HEK293T (cell line): ENCODE measurements around the gene HEYL.

Experiments
- CTCF ChIA-PET: fragments of 350-600 bp; formaldehyde crosslinking; extraction: SDS; loops from one replicate; lab custom pipeline; 2021; ENCODE audit warnings: antibody characterized with exemption, inconsistent platforms; lab: Yijun Ruan, JAX
- POLR2A ChIA-PET: fragments of 350-600 bp; formaldehyde crosslinking; extraction: SDS; loops from one replicate; lab custom pipeline; 2020; ENCODE audit warnings: antibody characterized with exemption, inconsistent platforms; lab: Yijun Ruan, JAX
- DNase-seq: peaks from one replicate; pipeline ENCODE4 v3.0.0; 2012; ENCODE audit warnings: mixed read lengths; ENCODE audit errors: extremely low spot score
- ARNT ChIP-seq: fragments of 450-650 bp; IDR thresholded peaks from 2 replicates; pipeline ENCODE4 v1.6.1; 2017; ENCODE audit warnings: mild to moderate bottlenecking
- BHLHE40 ChIP-seq: fragments of 450-650 bp; IDR thresholded peaks from 2 replicates; pipeline ENCODE4 v1.6.1; 2016; ENCODE audit warnings: mild to moderate bottlenecking, moderate library complexity, borderline replicate concordance
- CTBP1 ChIP-seq: fragments of 450-650 bp; IDR thresholded peaks from 2 replicates; pipeline ENCODE4 v1.6.1; 2016; ENCODE audit warnings: borderline replicate concordance
- ELF4 ChIP-seq: fragments of 450-650 bp; IDR thresholded peaks from 2 replicates; pipeline ENCODE4 v1.6.1; 2017; ENCODE audit warnings: antibody characterized with exemption
- FOXA1 ChIP-seq: fragments of 450-650 bp; IDR thresholded peaks from 2 replicates; pipeline ENCODE4 v1.6.1; 2016; ENCODE audit warnings: mild to moderate bottlenecking
- FOXK2 ChIP-seq: fragments of 450-650 bp; IDR thresholded peaks from 2 replicates; pipeline ENCODE4 v1.6.1; 2016; ENCODE audit warnings: mild to moderate bottlenecking
- FOXM1 ChIP-seq: fragments of 450-650 bp; IDR thresholded peaks from 2 replicates; pipeline ENCODE4 v1.6.1; 2017; ENCODE audit warnings: mild to moderate bottlenecking, borderline replicate concordance
- HDGF ChIP-seq: fragments of 450-650 bp; IDR thresholded peaks from 2 replicates; pipeline ENCODE4 v1.6.1; 2017; ENCODE audit warnings: antibody characterized with exemption, borderline replicate concordance
- L3MBTL2 ChIP-seq: fragments of 450-650 bp; conservative IDR thresholded peaks from 2 replicates; pipeline ENCODE4 v1.6.1; 2016; ENCODE audit warnings: mild to moderate bottlenecking
- LEF1 ChIP-seq: fragments of 450-650 bp; IDR thresholded peaks from 2 replicates; pipeline ENCODE4 v1.6.1; 2017; ENCODE audit warnings: mild to moderate bottlenecking, borderline replicate concordance
- NFRKB ChIP-seq: fragments of 450-650 bp; IDR thresholded peaks from 2 replicates; pipeline ENCODE4 v1.6.1; 2016; ENCODE audit warnings: mild to moderate bottlenecking, moderate library complexity
- SP1 ChIP-seq: fragments of 450-650 bp; IDR thresholded peaks from 2 replicates; pipeline ENCODE4 v1.6.1; 2017
- SUZ12 ChIP-seq: fragments of 450-650 bp; IDR thresholded peaks from 2 replicates; pipeline ENCODE4 v1.6.1; 2016; ENCODE audit warnings: mild to moderate bottlenecking
- TARDBP ChIP-seq: fragments of 450-650 bp; IDR thresholded peaks from 2 replicates; pipeline ENCODE4 v1.6.1; 2016
- ZNF384 ChIP-seq: fragments of 450-650 bp; IDR thresholded peaks from 2 replicates; pipeline ENCODE4 v1.6.1; 2016
- TF ChIP-seq, protein P1 (sequence below): fragments of 450-650 bp; IDR thresholded peaks from 2 replicates; pipeline ENCODE4 v1.6.1; 2016

HEYL gene

DNA sequence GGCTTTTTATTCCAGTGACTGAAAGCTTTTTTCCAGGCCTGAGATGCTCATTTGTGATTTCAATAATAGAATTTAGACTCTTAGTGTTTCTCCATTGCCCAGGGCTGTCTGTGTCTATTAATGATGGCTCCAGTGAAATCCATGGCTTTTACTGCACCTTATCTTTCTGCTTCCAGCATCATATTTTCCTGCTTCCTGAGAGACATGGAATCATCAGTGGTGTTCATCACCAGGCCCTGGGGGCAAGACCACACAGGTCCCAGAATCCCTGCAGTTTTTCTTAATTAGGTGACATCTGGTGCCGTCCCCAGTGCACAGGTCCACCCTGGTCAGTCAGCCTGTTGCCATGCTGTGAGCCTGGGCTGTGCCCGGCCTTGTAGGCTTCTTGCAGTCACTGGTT, 16.9 kb upstream of the HEYL start:
- POLR2A ChIA-PET: no interaction called here
- no peak for DNase-seq
- TF ChIP-seq CTBP1: no peak
- no peak for TF ChIP-seq SUZ12
- no peak for TF ChIP-seq ZNF384
- TF ChIP-seq ARNT: no peak
- TF ChIP-seq L3MBTL2: no peak
- TF ChIP-seq FOXA1: no peak
- TF ChIP-seq HDGF: no peak
- TF ChIP-seq, protein P1, sequence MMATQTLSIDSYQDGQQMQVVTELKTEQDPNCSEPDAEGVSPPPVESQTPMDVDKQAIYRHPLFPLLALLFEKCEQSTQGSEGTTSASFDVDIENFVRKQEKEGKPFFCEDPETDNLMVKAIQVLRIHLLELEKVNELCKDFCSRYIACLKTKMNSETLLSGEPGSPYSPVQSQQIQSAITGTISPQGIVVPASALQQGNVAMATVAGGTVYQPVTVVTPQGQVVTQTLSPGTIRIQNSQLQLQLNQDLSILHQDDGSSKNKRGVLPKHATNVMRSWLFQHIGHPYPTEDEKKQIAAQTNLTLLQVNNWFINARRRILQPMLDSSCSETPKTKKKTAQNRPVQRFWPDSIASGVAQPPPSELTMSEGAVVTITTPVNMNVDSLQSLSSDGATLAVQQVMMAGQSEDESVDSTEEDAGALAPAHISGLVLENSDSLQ: no peak
- TF ChIP-seq SP1: no peak
- TF ChIP-seq BHLHE40: no peak
- TF ChIP-seq FOXM1: no peak
- TF ChIP-seq FOXK2: no peak
- no peak for TF ChIP-seq TARDBP
- TF ChIP-seq NFRKB: no peak
- no peak for TF ChIP-seq ELF4
- TF ChIP-seq LEF1: no peak
- CTCF ChIA-PET: interaction anchor here (0.6 to 5.0 kb wide), 2 partner anchors 15 to 368 kb away, joined by 3 to 79 read pairs; partner anchors contain the start of gene NT5C1A

DNA sequence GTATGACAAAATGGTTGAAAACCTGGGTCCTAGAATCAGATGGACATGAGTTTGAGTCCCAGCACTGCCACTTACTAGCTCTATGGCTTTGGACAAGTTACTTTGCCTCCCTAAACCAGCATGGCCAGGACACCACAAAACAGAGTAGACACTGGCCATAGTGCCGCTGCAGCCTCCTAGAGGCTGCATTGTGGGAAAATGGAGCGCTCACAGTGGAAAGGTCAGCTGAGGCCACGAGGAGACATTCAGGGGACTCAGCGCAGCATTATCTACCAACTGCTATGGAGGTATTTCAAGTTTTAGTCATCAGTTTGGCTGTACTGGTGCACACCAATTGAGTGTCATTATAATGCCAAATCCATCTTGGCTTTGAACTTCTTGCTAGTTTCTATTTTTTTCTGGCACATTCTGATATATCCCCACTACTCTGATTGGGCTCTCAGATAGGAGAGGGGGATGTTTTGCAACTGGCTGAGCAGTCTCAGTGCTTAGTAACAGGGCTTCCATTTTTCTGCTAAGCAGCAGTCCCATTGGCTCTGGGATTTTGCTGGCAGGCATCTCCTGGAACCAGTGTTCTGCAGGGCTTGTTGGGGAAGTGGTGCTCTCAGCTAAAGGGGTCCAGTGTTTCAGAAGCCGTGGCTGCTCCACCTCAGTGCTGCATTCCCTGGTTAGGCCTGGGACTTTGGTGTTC, 16.3 kb upstream of the HEYL start:
- no peak for TF ChIP-seq L3MBTL2
- no peak for TF ChIP-seq BHLHE40
- no peak for TF ChIP-seq TARDBP
- TF ChIP-seq, protein P1: no peak
- CTCF ChIA-PET: interaction anchor here (0.9 kb wide), 1 partner anchor 50 kb away, joined by 5 read pairs; no protein-coding TSS in a partner anchor

DNA sequence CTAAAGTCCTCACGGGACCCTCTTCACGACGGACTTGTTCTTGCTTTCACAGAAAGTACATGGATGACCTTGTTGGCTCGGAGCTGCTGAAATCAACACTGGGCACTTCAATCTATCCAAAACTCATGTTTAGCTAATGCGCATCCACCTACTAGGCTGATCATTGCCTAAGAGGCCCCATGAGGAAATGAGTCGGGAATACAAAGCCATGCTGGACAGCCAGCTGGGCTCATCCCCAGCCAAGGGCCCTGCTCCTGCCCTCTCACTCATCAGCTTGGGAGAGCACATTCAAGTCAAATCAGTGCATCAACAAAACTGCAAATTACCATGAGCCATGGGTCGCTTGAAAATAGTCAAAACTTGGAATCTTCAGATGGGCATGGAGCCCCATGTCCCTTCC, 14.8 kb upstream of the HEYL start:
- CTCF ChIA-PET: interaction anchor here (0.7 to 1.9 kb wide), 5 partner anchors 15 to 1433 kb away, joined by 3 to 22 read pairs (median 4); partner anchors contain the start of gene HEYL
- DNase-seq: no peak
- TF ChIP-seq TARDBP (no peak), CTBP1 (no peak)
- TF ChIP-seq, protein P1: no peak
- POLR2A ChIA-PET: no interaction called here

More for the DNA sequence above, 16.3 kb upstream of the HEYL start:
- POLR2A ChIA-PET: no interaction called here
- no peak for DNase-seq

DNA sequence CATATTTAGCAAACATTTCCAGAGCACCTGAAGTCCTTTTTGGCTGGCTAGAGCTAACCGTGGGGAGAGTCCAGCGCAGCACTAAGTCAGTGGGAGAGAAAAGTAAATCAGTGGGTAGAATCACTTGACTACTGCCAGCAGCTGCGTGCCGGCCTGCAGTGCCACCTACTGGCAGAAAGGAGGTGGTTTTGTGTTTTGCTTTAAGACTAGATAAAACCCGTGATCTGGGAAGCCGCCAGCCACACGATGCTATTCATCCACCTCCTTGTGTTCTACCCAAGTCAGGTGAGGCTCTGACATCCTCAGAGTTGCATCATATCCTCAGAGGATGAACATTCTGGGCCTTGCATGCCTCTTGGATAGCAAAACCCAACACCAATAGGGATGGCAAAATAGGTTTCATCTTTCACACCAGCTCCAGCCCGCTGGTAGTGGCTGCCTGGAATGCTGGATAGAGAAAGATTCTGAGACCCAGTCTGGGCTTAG, 14.1 kb upstream of the HEYL start:
- POLR2A ChIA-PET: interaction anchor here (0.6 kb wide), 1 partner anchor 15 kb away, joined by 3 read pairs; the partner anchor contains the start of gene HEYL

DNA sequence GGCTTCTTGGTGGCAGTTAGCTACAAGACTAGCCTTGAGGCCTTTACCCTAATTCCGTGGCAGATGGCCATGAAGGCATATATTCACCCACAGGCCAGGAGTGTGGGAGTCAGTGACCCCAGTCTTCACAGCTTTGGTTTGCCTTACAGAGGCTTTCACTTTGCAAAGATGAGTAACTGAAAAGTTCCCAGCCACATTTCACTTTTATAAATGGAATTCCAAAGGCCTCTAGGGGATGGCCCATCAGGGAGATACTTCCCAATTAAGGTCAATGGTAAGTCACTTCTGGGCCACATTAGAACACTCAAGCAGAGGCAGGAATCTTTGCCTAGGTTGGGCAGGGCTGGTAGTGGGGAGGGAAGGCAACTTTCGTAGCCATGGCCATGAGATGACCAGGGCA, 13.1 kb upstream of the HEYL start:
- TF ChIP-seq ZNF384: no peak
- no peak for TF ChIP-seq BHLHE40
- TF ChIP-seq ARNT: no peak
- DNase-seq: no peak
- ChIA-PET POLR2A (interaction anchor here (0.8 kb wide), 1 partner anchor 18 kb away, joined by 3 read pairs; no protein-coding TSS in a partner anchor), CTCF (interaction anchor here (0.8 to 1.0 kb wide), 2 partner anchors 42 to 46 kb away, joined by 3 to 5 read pairs; no protein-coding TSS in a partner anchor)

More for the DNA sequence above, 14.1 kb upstream of the HEYL start:
- DNase-seq: peak; percentile 72
- CTCF ChIA-PET: interaction anchor here (0.5 to 1.9 kb wide), 11 partner anchors 8 to 1727 kb away, joined by 3 to 22 read pairs (median 3); partner anchors contain the start of gene HEYL
- TF ChIP-seq FOXM1 (no peak), FOXA1 (no peak), NFRKB (no peak), LEF1 (no peak), CTBP1 (no peak), HDGF (no peak), SUZ12 (no peak)
- TF ChIP-seq, protein P1: no peak

DNA sequence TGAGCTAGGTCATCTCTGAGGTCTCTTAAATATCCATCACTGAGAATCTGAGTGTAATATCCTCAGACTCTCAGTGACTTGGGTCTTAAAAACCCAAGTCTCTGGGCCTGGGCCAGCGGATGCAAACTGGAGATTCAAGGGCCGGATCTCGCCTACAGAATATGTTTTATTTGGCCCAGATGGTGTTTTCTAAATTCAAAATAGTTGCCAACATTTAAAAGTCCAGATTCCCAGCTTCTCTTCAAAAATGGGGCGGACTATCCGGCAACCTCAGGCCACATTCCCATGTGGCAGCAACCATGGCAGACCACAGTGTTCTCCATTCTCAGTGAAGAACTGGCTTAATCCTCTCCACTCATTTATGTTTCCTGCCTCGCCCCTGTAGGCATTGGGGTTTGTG, 12.7 kb upstream of the HEYL start:
- CTCF ChIA-PET: interaction anchor here (0.5 to 1.0 kb wide), 3 partner anchors 42 to 91 kb away, joined by 3 to 5 read pairs (median 3); no protein-coding TSS in a partner anchor

More for the DNA sequence above, 12.7 kb upstream of the HEYL start:
- no peak for TF ChIP-seq TARDBP
- TF ChIP-seq BHLHE40: no peak
- no peak for TF ChIP-seq ARNT
- no peak for TF ChIP-seq L3MBTL2
- TF ChIP-seq, protein P1: no peak
- no peak for TF ChIP-seq CTBP1
- TF ChIP-seq FOXK2: no peak
- no peak for TF ChIP-seq HDGF
- TF ChIP-seq FOXA1: no peak
- no peak for TF ChIP-seq NFRKB
- POLR2A ChIA-PET: interaction anchor here (0.8 kb wide), 1 partner anchor 18 kb away, joined by 3 read pairs; no protein-coding TSS in a partner anchor
- no peak for DNase-seq
